Stimulated activated CD4-positive, alpha-beta T cell treated with anti-CD3 and anti-CD28 coated beads, Interleukin-1b, Interleukin-23, amount 100 ng/mL, for 24 hours (primary cell): ENCODE results near the gene UBA3.

ENCODE experiments used
- DNase-seq, 4 experiments: peaks; one replicate each; pipeline ENCODE4 v3.0.0-alpha.2; 2020; ENCODE audit warnings: low read depth in 4 of 4, low spot score in 1 of 4

The UBA3 gene

GRCh38 chr3:69013253-69014021 lies 66.7 kb downstream of the UBA3 start, which contains the start of gene EOGT:
Gene EOGT (minus strand): TSS chr3:69013684. CDS start chr3:69009846, 3,838 bp downstream.
- DNase-seq: peak; percentile 55 to 80 (median 60)

- DNase-seq: peak in 1 of 4 experiments; percentile 11
These were observed 67.3 kb downstream of the UBA3 start for GRCh38 chr3:69012800-69013252.

GRCh38 chr3:69012100-69012799 lies 67.9 kb downstream of the UBA3 start:
- DNase-seq: no peak

- no peak for DNase-seq
These were observed 69.0 kb downstream of the UBA3 start for GRCh38 chr3:69011096-69011730.

GRCh38 chr3:69009559-69010410 lies 70.4 kb downstream of the UBA3 start:
- DNase-seq: no peak

GRCh38 chr3:69008980-69009379 lies 71.2 kb downstream of the UBA3 start:
- DNase-seq: no peak

- no peak for DNase-seq
These were observed 74.2 kb downstream of the UBA3 start for GRCh38 chr3:69005791-69006482.

- DNase-seq: no peak
These were observed 74.9 kb downstream of the UBA3 start for GRCh38 chr3:69005071-69005790.
